Transverse colon (tissue), 4 donors: ENCODE measurements around the gene PON1.

ENCODE experiments used
- CTCF ChIP-seq, 5 experiments: fragments of 200-600 bp in 3 of 5; fragments of 450-650 bp in 2 of 5; sonication (generic) in 3 of 5; IDR thresholded peaks; 1 replicate in 2 of 5; 2 replicates in 3 of 5; pipeline ENCODE4 v1.5.1; 2016 to 2017; ENCODE audit warnings: antibody characterized with exemption in 5 of 5, inconsistent platforms in 3 of 5, mild to moderate bottlenecking in 2 of 5, moderate library complexity in 1 of 5
- EP300 ChIP-seq: sonication (generic); formaldehyde crosslinking; IDR thresholded peaks from one replicate; pipeline ENCODE4 v1.6.1; 2017; ENCODE audit warnings: antibody characterized with exemption, low read depth
- POLR2A ChIP-seq: fragments of 450-650 bp; IDR thresholded peaks from one replicate; pipeline ENCODE4 v1.6.1; 2016; ENCODE audit warnings: antibody characterized with exemption, mild to moderate bottlenecking, moderate library complexity
- POLR2AphosphoS5 ChIP-seq, 3 donors: sonication (generic); formaldehyde crosslinking; IDR thresholded peaks; one replicate each; pipeline ENCODE4 v1.6.1; 2016; ENCODE audit warnings: antibody characterized with exemption in 3 of 3

GRCh38 chr7:95324431-95324830 lies at the start of gene PON1:
- TF ChIP-seq CTCF (IDR thresholded peaks at IDR 0.05) = no peak
- no peak for TF ChIP-seq EP300
- no peak for TF ChIP-seq POLR2AphosphoS5 (IDR thresholded peaks at IDR 0.05)
- no peak for TF ChIP-seq POLR2A
